Activated naive CD4-positive, alpha-beta T cell treated with anti-CD3 and anti-CD28 coated beads for 36 hours (primary cell): ENCODE results near the gene GATA5. TPM values are rescaled to one million over a fixed set of nuclear protein-coding genes. Genes with fewer than 3 reads are reported as not detected.

Experiments used
- CTCF ChIA-PET: fragments of 350-600 bp; sonication (Branson Sonifier 250); formaldehyde crosslinking; loops from one replicate; lab custom pipeline; 2021; ENCODE audit warnings: antibody characterized with exemption; lab: Charles Lee
- DNase-seq: peaks from one replicate; pipeline ENCODE4 v3.0.0-alpha.2; 2020
- H3K27ac Mint-ChIP-seq: one replicate; pipeline ENCODE4 v1.8.0; 2021; ENCODE audit warnings: mild to moderate bottlenecking, mixed read lengths
- H3K27me3 Mint-ChIP-seq: one replicate; pipeline ENCODE4 v1.8.0; 2021; ENCODE audit warnings: low read depth, mixed read lengths
- H3K36me3 Mint-ChIP-seq: one replicate; pipeline ENCODE4 v1.8.0; 2021; ENCODE audit warnings: low read depth, mixed read lengths
- H3K4me1 Mint-ChIP-seq: one replicate; pipeline ENCODE4 v1.8.0; 2021; ENCODE audit warnings: low read depth, mixed read lengths
- H3K4me3 Mint-ChIP-seq: one replicate; pipeline ENCODE4 v1.8.0; 2021; ENCODE audit warnings: mild to moderate bottlenecking, moderate library complexity, mixed read lengths
- H3K9me3 Mint-ChIP-seq: one replicate; pipeline ENCODE4 v1.8.0; 2021; ENCODE audit warnings: mixed read lengths
- intact Hi-C: fragments of 100-400 bp; cut with micrococcal nuclease; formaldehyde crosslinking; loops from one replicate; pipeline ENCODE4 v1.15.1; 2023
- total RNA-seq, 2 experiments: library from RNA; stranded (reverse); gene quantifications; one replicate each; pipeline ENCODE4 v1.2.3, GENCODE V29; 2021

GATA5 gene
- total RNA-seq, 2 experiments from 2014 or later, result not detected

GRCh38 chr20:62462976-62463592 is 12.7 kb downstream of the GATA5 start:
- intact Hi-C loops, result no loop called here
- H3K36me3 Mint-ChIP-seq, result no peaks in the 10 kb centered on the region
- H3K4me3 Mint-ChIP-seq, result no peak overlapping the region
- DNase-seq, result no peak
- H3K27ac Mint-ChIP-seq, result no peak overlapping the region
- H3K9me3 Mint-ChIP-seq, result no peaks in the 10 kb centered on the region
- H3K4me1 Mint-ChIP-seq, result no peaks in the 10 kb centered on the region
- CTCF ChIA-PET, result no interaction called here
- H3K27me3 Mint-ChIP-seq, result no peaks in the 10 kb centered on the region

DNA sequence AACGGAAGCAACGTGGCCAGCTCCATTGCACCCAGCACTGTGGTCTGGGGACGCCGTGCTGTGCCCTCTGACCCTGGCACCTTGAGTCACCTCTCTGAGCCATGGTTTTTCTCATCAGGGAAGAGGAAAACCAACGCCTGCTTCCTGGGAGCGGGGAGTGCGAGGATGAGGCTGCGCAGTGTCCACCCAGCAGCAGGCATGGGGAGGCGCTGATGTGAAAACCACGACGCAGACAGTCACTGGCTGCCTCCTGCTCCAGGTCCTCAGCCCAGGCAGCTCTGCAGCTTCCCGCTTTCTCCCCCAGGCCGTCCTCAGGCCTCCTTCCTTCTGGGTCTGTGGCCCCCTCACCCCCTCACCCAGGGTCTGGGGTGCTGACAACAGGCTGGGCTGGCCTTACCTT is 14.0 kb downstream of the GATA5 start:
- Mint-ChIP-seq H3K27ac (no peak overlapping the region), H3K4me1 (no peaks in the 10 kb centered on the region), H3K36me3 (no peaks in the 10 kb centered on the region), H3K9me3 (no peaks in the 10 kb centered on the region), H3K4me3 (no peak overlapping the region), H3K27me3 (no peaks in the 10 kb centered on the region)
- CTCF ChIA-PET, result no interaction called here
- no peak for DNase-seq
- intact Hi-C loops, result no loop called here

GRCh38 chr20:62461157-62461556 is 14.6 kb downstream of the GATA5 start:
- no peaks in the 10 kb centered on the region for H3K9me3 Mint-ChIP-seq
- no peaks in the 10 kb centered on the region for H3K4me1 Mint-ChIP-seq
- no peak overlapping the region for H3K27ac Mint-ChIP-seq
- H3K27me3 Mint-ChIP-seq, result no peaks in the 10 kb centered on the region
- no peak for DNase-seq
- H3K36me3 Mint-ChIP-seq, result no peaks in the 10 kb centered on the region
- intact Hi-C loops, result no loop called here
- no peak overlapping the region for H3K4me3 Mint-ChIP-seq
- CTCF ChIA-PET, result no interaction called here

DNA sequence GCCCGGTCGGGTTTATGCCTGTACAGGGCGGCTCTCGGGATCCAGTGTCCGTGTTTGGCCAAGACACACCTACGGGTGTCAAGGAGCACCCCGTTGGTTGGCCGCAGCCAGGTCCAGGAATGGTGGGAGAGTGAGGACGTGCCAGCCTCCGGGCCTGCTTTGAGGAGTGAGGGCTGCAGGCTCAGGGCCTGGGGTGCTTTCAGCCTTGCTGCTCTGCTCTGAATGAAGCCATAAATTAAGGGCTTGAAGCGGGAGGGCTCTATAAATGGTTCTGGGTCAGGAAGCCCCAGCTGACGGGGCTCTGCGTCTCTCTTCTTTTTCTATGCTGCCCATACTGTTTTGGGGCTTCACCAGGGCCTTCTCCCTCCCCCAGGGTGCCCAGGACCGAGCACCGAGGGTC is 15.1 kb downstream of the GATA5 start:
- no peaks in the 10 kb centered on the region for H3K9me3 Mint-ChIP-seq
- intact Hi-C loops, result no loop called here
- no peaks in the 10 kb centered on the region for H3K36me3 Mint-ChIP-seq
- CTCF ChIA-PET, result no interaction called here
- DNase-seq, result no peak
- H3K4me1 Mint-ChIP-seq, result no peaks in the 10 kb centered on the region
- no peak overlapping the region for H3K4me3 Mint-ChIP-seq
- H3K27me3 Mint-ChIP-seq, result no peaks in the 10 kb centered on the region
- no peak overlapping the region for H3K27ac Mint-ChIP-seq

GRCh38 chr20:62459488-62459887 is 16.3 kb downstream of the GATA5 start:
- Mint-ChIP-seq H3K27ac (no peak overlapping the region), H3K9me3 (no peaks in the 10 kb centered on the region), H3K4me1 (no peaks in the 10 kb centered on the region), H3K27me3 (no peaks in the 10 kb centered on the region), H3K4me3 (no peak overlapping the region), H3K36me3 (no peaks in the 10 kb centered on the region)
- intact Hi-C loops, result no loop called here
- CTCF ChIA-PET, result no interaction called here
- no peak for DNase-seq

DNA sequence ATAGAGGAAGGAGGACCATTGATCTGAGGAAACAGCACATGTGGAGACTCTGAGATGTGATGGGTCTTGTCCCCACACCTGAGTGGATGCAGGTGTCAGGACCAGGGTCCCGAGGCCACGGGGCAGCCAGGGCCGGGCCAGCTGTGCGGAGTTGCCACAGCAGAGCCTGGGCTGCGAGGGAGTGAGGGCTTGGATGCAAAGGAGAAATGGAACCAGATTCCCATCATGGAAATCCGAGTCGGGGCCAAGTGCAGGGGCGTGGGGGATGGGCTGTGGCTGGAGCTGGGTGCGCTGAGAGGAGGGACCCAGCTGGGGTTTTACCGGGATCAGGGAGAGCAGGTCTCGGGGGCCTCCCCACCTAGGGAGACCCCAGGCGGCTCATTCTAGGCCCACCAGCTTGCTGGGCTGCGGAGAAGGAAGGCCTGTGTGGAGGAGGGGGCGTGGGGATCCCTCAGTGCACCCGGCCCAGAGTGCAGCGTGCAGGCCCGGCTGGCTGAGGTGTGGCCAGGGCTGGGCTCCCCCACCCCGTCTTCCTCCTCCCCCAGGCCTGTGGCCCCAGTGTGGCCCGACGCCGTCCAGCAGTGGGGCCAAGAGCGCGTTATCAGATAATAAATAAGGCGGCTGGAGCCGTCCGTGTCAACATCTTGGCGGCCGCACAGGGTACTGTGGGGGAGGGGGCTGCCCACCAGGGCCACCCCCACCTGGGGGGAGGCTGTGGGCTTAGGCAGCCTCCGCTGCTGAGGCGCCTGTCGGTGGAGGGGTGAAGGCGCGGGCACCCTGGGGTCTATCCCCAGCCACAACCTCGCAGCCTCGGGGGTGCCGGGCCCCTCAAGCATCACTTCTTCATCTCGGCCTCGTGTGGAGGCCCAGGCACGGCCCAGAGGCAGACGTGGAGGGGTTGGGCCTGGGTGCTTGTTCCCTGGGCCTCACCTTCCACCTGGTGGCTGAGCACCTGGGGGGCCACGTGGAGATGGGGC is 17.2 kb downstream of the GATA5 start:
- H3K9me3 Mint-ChIP-seq, result no peaks in the 10 kb centered on the region
- H3K36me3 Mint-ChIP-seq, result no peaks in the 10 kb centered on the region
- H3K4me1 Mint-ChIP-seq, result no peaks in the 10 kb centered on the region
- no peak overlapping the region for H3K27ac Mint-ChIP-seq
- intact Hi-C loops, result no loop called here
- DNase-seq, result no peak
- no peak overlapping the region for H3K4me3 Mint-ChIP-seq
- no peaks in the 10 kb centered on the region for H3K27me3 Mint-ChIP-seq
- CTCF ChIA-PET, result no interaction called here

DNA sequence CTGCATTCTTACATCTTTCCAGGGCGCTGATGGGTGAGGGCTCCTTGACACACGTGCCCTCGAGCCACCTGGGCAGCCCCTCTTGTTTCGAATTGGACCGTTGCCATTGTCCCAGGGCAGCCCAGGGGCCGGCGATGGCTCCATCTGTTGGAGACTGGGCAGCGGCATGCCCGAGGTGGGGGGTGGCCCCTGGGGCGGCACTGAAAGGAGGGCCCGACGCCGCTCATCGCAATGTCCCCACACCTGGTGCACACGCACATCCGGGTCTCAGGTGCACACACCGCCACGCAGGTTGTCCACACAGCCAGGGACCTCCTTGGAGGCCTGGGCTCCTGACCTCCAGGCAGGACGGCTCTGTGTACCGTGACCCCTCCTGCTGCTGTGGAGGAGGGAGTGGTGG is 18.0 kb downstream of the GATA5 start:
- Mint-ChIP-seq H3K27ac (no peak overlapping the region), H3K27me3 (no peaks in the 10 kb centered on the region), H3K4me3 (no peak overlapping the region), H3K36me3 (no peaks in the 10 kb centered on the region), H3K9me3 (no peaks in the 10 kb centered on the region), H3K4me1 (no peaks in the 10 kb centered on the region)
- CTCF ChIA-PET, result no interaction called here
- intact Hi-C loops, result no loop called here
- no peak for DNase-seq

DNA sequence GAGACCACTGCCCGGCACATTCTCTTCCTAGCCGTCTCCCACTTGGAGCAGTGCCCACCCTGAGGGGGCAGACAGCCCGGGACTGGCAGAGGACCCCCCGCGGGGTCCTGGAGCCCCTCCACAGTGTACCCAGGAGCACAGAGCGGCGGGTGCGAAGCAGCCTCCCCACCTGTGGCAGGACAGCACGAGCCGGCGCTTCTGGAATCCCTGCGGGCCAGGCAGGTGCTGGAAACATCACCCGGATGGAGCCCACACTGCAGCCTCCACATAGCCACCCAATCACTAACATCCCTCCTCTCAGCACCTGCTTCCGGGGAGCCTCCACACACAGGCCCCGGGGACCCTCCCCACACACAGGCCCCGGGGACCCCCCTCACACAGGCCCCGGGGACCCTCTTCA is 18.7 kb downstream of the GATA5 start:
- Mint-ChIP-seq H3K4me1 (no peaks in the 10 kb centered on the region), H3K27me3 (peaks cover 3% of the 10 kb centered on the region), H3K36me3 (no peaks in the 10 kb centered on the region), H3K27ac (no peak overlapping the region), H3K4me3 (no peak overlapping the region), H3K9me3 (no peaks in the 10 kb centered on the region)
- DNase-seq, result no peak
- CTCF ChIA-PET, result no interaction called here
- intact Hi-C loops, result no loop called here

DNA sequence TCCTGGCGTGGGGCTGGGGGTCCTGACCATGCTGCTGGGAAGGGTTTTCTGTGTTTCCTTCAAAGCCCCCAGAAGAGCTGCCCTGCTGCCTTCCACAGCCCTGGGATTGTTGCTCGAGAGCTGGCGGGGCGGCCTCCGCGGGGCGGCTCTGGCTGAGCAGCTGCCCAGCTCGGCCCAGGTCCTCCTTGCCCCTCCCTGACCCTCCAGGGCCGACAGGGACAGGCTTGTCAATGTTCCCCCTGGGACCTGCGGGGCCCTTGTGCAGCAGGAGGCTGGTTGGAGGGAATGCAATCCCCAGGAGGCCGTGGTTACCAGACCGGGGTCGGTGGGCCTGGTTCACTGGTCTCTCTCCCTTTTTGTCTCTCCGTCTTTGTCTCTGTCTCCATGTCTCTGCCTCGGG is 19.9 kb downstream of the GATA5 start:
- CTCF ChIA-PET, result no interaction called here
- intact Hi-C loops, result no loop called here
- H3K4me3 Mint-ChIP-seq, result no peak overlapping the region

DNA sequence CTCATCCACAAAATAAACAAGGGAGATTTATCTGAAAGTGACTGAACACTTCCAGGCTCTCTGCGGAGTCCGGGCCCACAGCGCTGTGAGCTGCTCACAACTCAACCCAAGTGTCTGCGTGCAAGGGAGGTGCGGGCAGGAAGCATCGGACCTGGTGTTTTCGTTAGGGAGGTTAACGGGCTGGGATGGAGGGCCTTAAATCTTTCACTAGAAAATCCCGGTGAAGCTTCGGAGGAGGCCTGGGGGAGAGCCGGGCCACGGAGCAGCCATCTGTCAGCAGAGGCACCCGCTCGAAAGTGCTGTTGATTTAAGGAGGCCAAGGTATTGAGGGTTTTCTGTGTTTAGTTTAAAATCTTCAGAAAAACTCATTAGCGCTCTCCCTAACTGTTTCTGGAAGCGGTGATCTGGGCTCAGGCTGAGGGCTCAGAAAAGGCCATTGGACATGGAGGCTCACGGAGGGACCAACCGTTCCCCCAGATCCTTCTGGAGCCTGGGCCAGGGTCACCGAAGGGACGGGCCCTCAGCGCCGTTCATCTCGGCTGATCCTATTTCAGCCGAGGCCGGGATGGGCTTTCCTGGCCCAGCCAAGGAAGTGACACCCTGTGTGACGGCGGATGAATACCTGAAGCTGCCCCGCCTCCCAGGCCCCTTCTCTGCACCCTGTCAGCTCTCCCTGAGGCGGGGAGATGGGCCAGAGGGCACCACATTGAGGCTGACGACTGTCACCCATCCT is 20.7 kb downstream of the GATA5 start:
- no peaks in the 10 kb centered on the region for H3K4me1 Mint-ChIP-seq
- no peaks in the 10 kb centered on the region for H3K9me3 Mint-ChIP-seq
- peaks cover 3% of the 10 kb centered on the region for H3K27me3 Mint-ChIP-seq
- H3K36me3 Mint-ChIP-seq, result no peaks in the 10 kb centered on the region
- no peak overlapping the region for H3K27ac Mint-ChIP-seq
- intact Hi-C loops, result no loop called here
- H3K4me3 Mint-ChIP-seq, result no peak overlapping the region
- CTCF ChIA-PET, result no interaction called here
- no peak for DNase-seq

More for the DNA sequence above, 19.9 kb downstream of the GATA5 start:
- H3K36me3 Mint-ChIP-seq, result no peaks in the 10 kb centered on the region
- H3K27ac Mint-ChIP-seq, result no peak overlapping the region
- no peaks in the 10 kb centered on the region for H3K9me3 Mint-ChIP-seq
- peaks cover 3% of the 10 kb centered on the region for H3K27me3 Mint-ChIP-seq
- DNase-seq, result no peak
- H3K4me1 Mint-ChIP-seq, result no peaks in the 10 kb centered on the region

- DNase-seq, result no peak
- intact Hi-C loops, result no loop called here
- CTCF ChIA-PET, result no interaction called here
- Mint-ChIP-seq H3K9me3 (no peaks in the 10 kb centered on the region), H3K4me3 (no peak overlapping the region), H3K4me1 (no peaks in the 10 kb centered on the region), H3K27me3 (peaks cover 4% of the 10 kb centered on the region), H3K27ac (no peak overlapping the region), H3K36me3 (no peaks in the 10 kb centered on the region)
These were observed 22.5 kb downstream of the GATA5 start for GRCh38 chr20:62453186-62453808.

- H3K27me3 Mint-ChIP-seq, result peaks cover 8% of the 10 kb centered on the region
- no peaks in the 10 kb centered on the region for H3K4me1 Mint-ChIP-seq
- no peaks in the 10 kb centered on the region for H3K9me3 Mint-ChIP-seq
- H3K4me3 Mint-ChIP-seq, result no peak overlapping the region
- intact Hi-C loops, result no loop called here
- no peak overlapping the region for H3K27ac Mint-ChIP-seq
- DNase-seq, result no peak
- no peaks in the 10 kb centered on the region for H3K36me3 Mint-ChIP-seq
- CTCF ChIA-PET, result no interaction called here
These were observed 23.2 kb downstream of the GATA5 start for GRCh38 chr20:62452475-62453095.
